Loucy (cell line): ENCODE results near the gene MVB12A.

Experiments used
- CTCF ChIP-seq: fragments of 200-600 bp; sonication (generic); conservative IDR thresholded peaks from 2 replicates; pipeline ENCODE4 v1.5.1; 2014; ENCODE audit warnings: mild to moderate bottlenecking, antibody characterized with exemption, low read length
- EZH2phosphoT487 ChIP-seq: fragments of 200-600 bp; IDR thresholded peaks from 2 replicates; pipeline ENCODE4 v1.6.1; 2018; ENCODE audit warnings: antibody characterized with exemption, mild to moderate bottlenecking, moderate library complexity, borderline replicate concordance

DNA sequence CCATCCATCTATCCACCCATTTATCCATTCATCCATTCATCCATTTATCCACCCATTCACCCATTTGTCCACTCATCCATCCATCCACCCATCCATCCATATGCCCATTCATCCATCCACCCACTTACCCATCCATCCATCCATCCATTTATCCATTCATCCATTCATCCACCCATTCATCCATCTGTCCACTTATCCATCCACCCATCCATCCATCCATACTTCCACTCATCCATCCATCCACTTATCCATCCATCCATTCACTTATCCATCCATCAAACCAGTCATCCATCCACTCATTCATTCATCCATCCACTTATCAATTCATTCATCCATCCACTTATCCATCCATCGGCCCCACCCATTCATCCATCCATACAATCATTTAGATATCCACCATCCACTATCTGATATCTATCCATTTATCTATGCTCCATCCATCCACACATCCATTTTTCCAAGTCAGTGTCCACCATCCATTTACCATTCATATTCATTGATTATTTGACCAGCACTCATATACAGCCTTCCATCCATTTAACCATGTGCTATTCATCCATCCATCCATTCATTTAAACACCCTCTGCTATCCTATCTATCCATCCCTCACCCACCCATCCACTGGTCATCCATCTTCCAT, 25.8 kb downstream of the MVB12A start:
- TF ChIP-seq CTCF (no peak), EZH2phosphoT487 (no peak)
